ENCODE measurements around the gene SYTL3. TPM values are rescaled to one million over a fixed set of nuclear protein-coding genes. Genes with fewer than 3 reads are reported as not detected.

Gene SYTL3
- total RNA-seq, 1 experiment from 2014 or later = 0.28 TPM

DNA sequence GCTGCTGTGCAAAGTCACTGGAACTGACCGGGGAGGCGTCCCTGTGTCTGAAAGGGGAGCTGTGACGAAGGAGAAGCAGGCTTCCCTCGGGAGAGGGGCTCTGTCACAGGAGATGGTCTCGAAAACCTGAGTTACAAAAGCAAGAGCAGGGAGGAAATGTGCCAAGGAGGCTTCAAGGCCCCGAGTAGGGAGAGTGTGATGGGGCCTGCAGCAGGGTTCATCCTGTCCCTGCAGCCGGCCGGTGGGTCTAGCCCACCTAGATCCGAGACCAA lies 22.0 kb upstream of the SYTL3 start (continued):
- TF ChIP-seq, protein P1, sequence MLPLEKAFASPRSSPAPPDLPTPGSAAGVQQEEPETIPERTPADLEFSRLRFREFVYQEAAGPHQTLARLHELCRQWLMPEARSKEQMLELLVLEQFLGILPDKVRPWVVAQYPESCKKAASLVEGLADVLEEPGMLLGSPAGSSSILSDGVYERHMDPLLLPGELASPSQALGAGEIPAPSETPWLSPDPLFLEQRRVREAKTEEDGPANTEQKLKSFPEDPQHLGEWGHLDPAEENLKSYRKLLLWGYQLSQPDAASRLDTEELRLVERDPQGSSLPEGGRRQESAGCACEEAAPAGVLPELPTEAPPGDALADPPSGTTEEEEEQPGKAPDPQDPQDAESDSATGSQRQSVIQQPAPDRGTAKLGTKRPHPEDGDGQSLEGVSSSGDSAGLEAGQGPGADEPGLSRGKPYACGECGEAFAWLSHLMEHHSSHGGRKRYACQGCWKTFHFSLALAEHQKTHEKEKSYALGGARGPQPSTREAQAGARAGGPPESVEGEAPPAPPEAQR (CRISPR knock-in tag; IDR thresholded peaks at IDR 0.05) = no peak
- TF ChIP-seq SOX15 (CRISPR knock-in tag; IDR thresholded peaks at IDR 0.05) (no peak), ZNF416 (CRISPR knock-in tag; IDR thresholded peaks at IDR 0.05) (no peak)

- ATAC-seq (no peak), DNase-seq (ENCODE audit: low spot score) (no peak)
- Mint-ChIP-seq H3K36me3 (peaks cover 50% of the 10 kb centered on the region), H3K27ac (no peak overlapping the region), H3K27me3 (ENCODE audit: low read depth) (no peaks in the 10 kb centered on the region), H3K9me3 (no peaks in the 10 kb centered on the region), H3K4me1 (peaks cover 23% of the 10 kb centered on the region), H3K4me3 (no peak overlapping the region)
- POLR2A ChIA-PET = no interaction called here
- TF ChIP-seq, protein P2, sequence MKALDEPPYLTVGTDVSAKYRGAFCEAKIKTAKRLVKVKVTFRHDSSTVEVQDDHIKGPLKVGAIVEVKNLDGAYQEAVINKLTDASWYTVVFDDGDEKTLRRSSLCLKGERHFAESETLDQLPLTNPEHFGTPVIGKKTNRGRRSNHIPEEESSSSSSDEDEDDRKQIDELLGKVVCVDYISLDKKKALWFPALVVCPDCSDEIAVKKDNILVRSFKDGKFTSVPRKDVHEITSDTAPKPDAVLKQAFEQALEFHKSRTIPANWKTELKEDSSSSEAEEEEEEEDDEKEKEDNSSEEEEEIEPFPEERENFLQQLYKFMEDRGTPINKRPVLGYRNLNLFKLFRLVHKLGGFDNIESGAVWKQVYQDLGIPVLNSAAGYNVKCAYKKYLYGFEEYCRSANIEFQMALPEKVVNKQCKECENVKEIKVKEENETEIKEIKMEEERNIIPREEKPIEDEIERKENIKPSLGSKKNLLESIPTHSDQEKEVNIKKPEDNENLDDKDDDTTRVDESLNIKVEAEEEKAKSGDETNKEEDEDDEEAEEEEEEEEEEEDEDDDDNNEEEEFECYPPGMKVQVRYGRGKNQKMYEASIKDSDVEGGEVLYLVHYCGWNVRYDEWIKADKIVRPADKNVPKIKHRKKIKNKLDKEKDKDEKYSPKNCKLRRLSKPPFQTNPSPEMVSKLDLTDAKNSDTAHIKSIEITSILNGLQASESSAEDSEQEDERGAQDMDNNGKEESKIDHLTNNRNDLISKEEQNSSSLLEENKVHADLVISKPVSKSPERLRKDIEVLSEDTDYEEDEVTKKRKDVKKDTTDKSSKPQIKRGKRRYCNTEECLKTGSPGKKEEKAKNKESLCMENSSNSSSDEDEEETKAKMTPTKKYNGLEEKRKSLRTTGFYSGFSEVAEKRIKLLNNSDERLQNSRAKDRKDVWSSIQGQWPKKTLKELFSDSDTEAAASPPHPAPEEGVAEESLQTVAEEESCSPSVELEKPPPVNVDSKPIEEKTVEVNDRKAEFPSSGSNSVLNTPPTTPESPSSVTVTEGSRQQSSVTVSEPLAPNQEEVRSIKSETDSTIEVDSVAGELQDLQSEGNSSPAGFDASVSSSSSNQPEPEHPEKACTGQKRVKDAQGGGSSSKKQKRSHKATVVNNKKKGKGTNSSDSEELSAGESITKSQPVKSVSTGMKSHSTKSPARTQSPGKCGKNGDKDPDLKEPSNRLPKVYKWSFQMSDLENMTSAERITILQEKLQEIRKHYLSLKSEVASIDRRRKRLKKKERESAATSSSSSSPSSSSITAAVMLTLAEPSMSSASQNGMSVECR (CRISPR knock-in tag; IDR thresholded peaks at IDR 0.05; ENCODE audit: borderline replicate concordance) = no peak
- TF ChIP-seq, protein P3, sequence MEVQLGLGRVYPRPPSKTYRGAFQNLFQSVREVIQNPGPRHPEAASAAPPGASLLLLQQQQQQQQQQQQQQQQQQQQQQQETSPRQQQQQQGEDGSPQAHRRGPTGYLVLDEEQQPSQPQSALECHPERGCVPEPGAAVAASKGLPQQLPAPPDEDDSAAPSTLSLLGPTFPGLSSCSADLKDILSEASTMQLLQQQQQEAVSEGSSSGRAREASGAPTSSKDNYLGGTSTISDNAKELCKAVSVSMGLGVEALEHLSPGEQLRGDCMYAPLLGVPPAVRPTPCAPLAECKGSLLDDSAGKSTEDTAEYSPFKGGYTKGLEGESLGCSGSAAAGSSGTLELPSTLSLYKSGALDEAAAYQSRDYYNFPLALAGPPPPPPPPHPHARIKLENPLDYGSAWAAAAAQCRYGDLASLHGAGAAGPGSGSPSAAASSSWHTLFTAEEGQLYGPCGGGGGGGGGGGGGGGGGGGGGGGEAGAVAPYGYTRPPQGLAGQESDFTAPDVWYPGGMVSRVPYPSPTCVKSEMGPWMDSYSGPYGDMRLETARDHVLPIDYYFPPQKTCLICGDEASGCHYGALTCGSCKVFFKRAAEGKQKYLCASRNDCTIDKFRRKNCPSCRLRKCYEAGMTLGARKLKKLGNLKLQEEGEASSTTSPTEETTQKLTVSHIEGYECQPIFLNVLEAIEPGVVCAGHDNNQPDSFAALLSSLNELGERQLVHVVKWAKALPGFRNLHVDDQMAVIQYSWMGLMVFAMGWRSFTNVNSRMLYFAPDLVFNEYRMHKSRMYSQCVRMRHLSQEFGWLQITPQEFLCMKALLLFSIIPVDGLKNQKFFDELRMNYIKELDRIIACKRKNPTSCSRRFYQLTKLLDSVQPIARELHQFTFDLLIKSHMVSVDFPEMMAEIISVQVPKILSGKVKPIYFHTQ (CRISPR knock-in tag; IDR thresholded peaks at IDR 0.05) = no peak
- TF ChIP-seq, protein P4, sequence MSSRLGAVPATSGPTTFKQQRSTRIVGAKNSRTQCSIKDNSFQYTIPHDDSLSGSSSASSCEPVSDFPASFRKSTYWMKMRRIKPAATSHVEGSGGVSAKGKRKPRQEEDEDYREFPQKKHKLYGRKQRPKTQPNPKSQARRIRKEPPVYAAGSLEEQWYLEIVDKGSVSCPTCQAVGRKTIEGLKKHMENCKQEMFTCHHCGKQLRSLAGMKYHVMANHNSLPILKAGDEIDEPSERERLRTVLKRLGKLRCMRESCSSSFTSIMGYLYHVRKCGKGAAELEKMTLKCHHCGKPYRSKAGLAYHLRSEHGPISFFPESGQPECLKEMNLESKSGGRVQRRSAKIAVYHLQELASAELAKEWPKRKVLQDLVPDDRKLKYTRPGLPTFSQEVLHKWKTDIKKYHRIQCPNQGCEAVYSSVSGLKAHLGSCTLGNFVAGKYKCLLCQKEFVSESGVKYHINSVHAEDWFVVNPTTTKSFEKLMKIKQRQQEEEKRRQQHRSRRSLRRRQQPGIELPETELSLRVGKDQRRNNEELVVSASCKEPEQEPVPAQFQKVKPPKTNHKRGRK (CRISPR knock-in tag; IDR thresholded peaks at IDR 0.05; ENCODE audit: borderline replicate concordance) = no peak
- TF ChIP-seq USF2 (CRISPR knock-in tag; IDR thresholded peaks at IDR 0.05) (no peak), TCF7 (CRISPR knock-in tag; IDR thresholded peaks at IDR 0.05; ENCODE audit: low read depth) (no peak), FOXK1 (CRISPR knock-in tag; IDR thresholded peaks at IDR 0.05) (no peak), HMGXB4 (CRISPR knock-in tag; IDR thresholded peaks at IDR 0.05) (no peak), STAT6 (CRISPR knock-in tag; conservative IDR thresholded peaks at IDR 0.05; ENCODE audit: low read depth) (no peak), NR1H2 (CRISPR knock-in tag; IDR thresholded peaks at IDR 0.05) (no peak), ZBTB43 (CRISPR knock-in tag; IDR thresholded peaks at IDR 0.05) (no peak), NFATC4 (CRISPR knock-in tag; IDR thresholded peaks at IDR 0.05) (no peak), OVOL2 (CRISPR knock-in tag; IDR thresholded peaks at IDR 0.05; ENCODE audit: borderline replicate concordance) (no peak), ZMAT4 (CRISPR knock-in tag; IDR thresholded peaks at IDR 0.05) (no peak), SP1 (CRISPR knock-in tag; conservative IDR thresholded peaks at IDR 0.05) (no peak)
- CTCF ChIA-PET = interaction anchor here (1.0 to 1.8 kb wide), 4 partner anchors 23 to 414 kb away, joined by 3 to 11 read pairs (median 5); no protein-coding TSS in a partner anchor
These were observed 21.3 kb upstream of the SYTL3 start for GRCh38 chr6:158628542-158628941.

All from WTC11 (cell line).